Left ventricle myocardium inferior (tissue), 1 donor: ENCODE measurements around the gene SYNE1. TPM values are rescaled to one million over a fixed set of nuclear protein-coding genes. Genes with fewer than 3 reads are reported as not detected.
"Not testable (repeated sequence)": the region's sequence is repeated elsewhere in the genome, so short reads cannot be mapped to it uniquely, and the experiment has no call there.

Experiments used
- DNase-seq: peaks from one replicate; pipeline ENCODE4 v3.0.0-alpha.2; 2020
- H3K27ac ChIP-seq: fragments of 200-600 bp; replicated peaks from 2 replicates; pipeline ENCODE4 v1.8.0; 2021
- H3K27me3 ChIP-seq: fragments of 200-600 bp; 2 replicates; pipeline ENCODE4 v1.8.0; 2021; ENCODE audit warnings: low read depth
- H3K36me3 ChIP-seq: fragments of 200-600 bp; 2 replicates; pipeline ENCODE4 v1.8.0; 2021
- H3K4me1 ChIP-seq: fragments of 200-600 bp; 2 replicates; pipeline ENCODE4 v1.8.0; 2021
- H3K4me3 ChIP-seq: fragments of 200-600 bp; 2 replicates; pipeline ENCODE4 v1.8.0; 2021; ENCODE audit warnings: mild to moderate bottlenecking, moderate library complexity
- H3K9me3 ChIP-seq: fragments of 200-600 bp; replicated peaks from 2 replicates; pipeline ENCODE4 v1.8.0; 2021
- CTCF ChIP-seq: fragments of 200-600 bp; IDR thresholded peaks from 2 replicates; pipeline ENCODE4 v1.8.0; 2021; ENCODE audit warnings: antibody characterized with exemption, mild to moderate bottlenecking, borderline replicate concordance
- intact Hi-C: fragments of 100-400 bp; cut with micrococcal nuclease; formaldehyde crosslinking; loops from one replicate; pipeline ENCODE4 v1.11.0; 2022
- total RNA-seq: library from RNA; stranded (reverse); fragmentation: NEBNext Ultra II Directional; extraction: Animal tissue kit (Norgen Biotek cat#: 25700); gene quantifications from one replicate; pipeline ENCODE4 v1.2.1, GENCODE V29; 2021
- donor health status: DM: no; HTN: yes; CAD: no; lungs with severe emphysema.

SYNE1 gene
- total RNA-seq, 1 donor from 2014 or later, result 105 TPM

GRCh38 chr6:152329638-152330448 lies 307.3 kb downstream of the SYNE1 start:
- no peak for TF ChIP-seq CTCF
- no peak overlapping the region for H3K27ac ChIP-seq
- H3K4me3 ChIP-seq, result no peak overlapping the region

GRCh38 chr6:152328200-152328599 lies 309.0 kb downstream of the SYNE1 start:
- intact Hi-C loops, H3K27ac ChIP-seq, H3K4me3 ChIP-seq, H3K4me1 ChIP-seq, H3K9me3 ChIP-seq, DNase-seq, H3K27me3 ChIP-seq: not testable (repeated sequence)
- peaks cover 92% of the 10 kb centered on the region for H3K36me3 ChIP-seq

More at GRCh38 chr6:152329638-152330448, 307.3 kb downstream of the SYNE1 start:
- DNase-seq, result no peak
- intact Hi-C loops, result no loop called here
- Histone ChIP-seq H3K4me1 (no peaks in the 10 kb centered on the region), H3K9me3 (no peaks in the 10 kb centered on the region), H3K36me3 (peaks cover 92% of the 10 kb centered on the region), H3K27me3 (no peaks in the 10 kb centered on the region)

GRCh38 chr6:152323376-152323775 lies 313.8 kb downstream of the SYNE1 start:
- Histone ChIP-seq H3K27me3 (no peaks in the 10 kb centered on the region), H3K9me3 (no peaks in the 10 kb centered on the region), H3K36me3 (peaks cover 91% of the 10 kb centered on the region), H3K4me3 (no peak overlapping the region), H3K27ac (no peak overlapping the region), H3K4me1 (peaks cover 8% of the 10 kb centered on the region)
- DNase-seq, result no peak
- intact Hi-C loops, result no loop called here
- no peak for TF ChIP-seq CTCF

GRCh38 chr6:152318278-152318677 lies 318.9 kb downstream of the SYNE1 start:
- peak overlapping the region; percentile 82 for H3K27ac ChIP-seq
- intact Hi-C loops, result no loop called here
- H3K4me3 ChIP-seq, result peak overlapping the region; percentile 43
- DNase-seq, result no peak
- H3K4me1 ChIP-seq, result peaks cover 54% of the 10 kb centered on the region
- no peaks in the 10 kb centered on the region for H3K9me3 ChIP-seq
- peaks cover 72% of the 10 kb centered on the region for H3K36me3 ChIP-seq
- no peaks in the 10 kb centered on the region for H3K27me3 ChIP-seq
- no peak for TF ChIP-seq CTCF

GRCh38 chr6:152316024-152316423 lies 321.1 kb downstream of the SYNE1 start:
- peak; percentile 41 for DNase-seq
- Histone ChIP-seq H3K36me3 (peaks cover 66% of the 10 kb centered on the region), H3K9me3 (no peaks in the 10 kb centered on the region)

More at GRCh38 chr6:152316024-152316423, 321.1 kb downstream of the SYNE1 start:
- Histone ChIP-seq H3K27ac (peak overlapping the region; percentile 82), H3K4me3 (peak overlapping the region; percentile 43), H3K27me3 (no peaks in the 10 kb centered on the region), H3K4me1 (peaks cover 58% of the 10 kb centered on the region)
- TF ChIP-seq CTCF, result no peak
- intact Hi-C loops, result no loop called here
